ENCODE results near the gene PLA2G4B. TPM values are rescaled to one million over a fixed set of nuclear protein-coding genes. Genes with fewer than 3 reads are reported as not detected.

The PLA2G4B gene
- total RNA-seq, 6 experiments from 2014 or later, result 0.31 to 7.3 (median 4.7) TPM

- Histone ChIP-seq H3K4me1 (no peaks in the 10 kb centered on the region), H3K36me3 (peaks cover 0 to 19% (median 7%) of the 10 kb centered on the region in 4 donors), H3K27ac (no peak overlapping the region), H3K4me3 (no peak overlapping the region), H3K9me3 (no peaks in the 10 kb centered on the region), H3K27me3 (no peaks in the 10 kb centered on the region)
- intact Hi-C loops (cut with DNase I), result loop anchor here in 1 of 2 donors (5.0 kb wide), 1 partner anchor 37 kb away; no protein-coding TSS in a partner anchor
- 96% methylated on average over 4 of the region's 5 CpGs for WGBS (ENCODE audit: insufficient coverage, low coverage, low lambda C conversion rate, missing lambda C conversion rate)
- DNase-seq, result no peak
- no peak for TF ChIP-seq POLR2A (IDR thresholded peaks at IDR 0.05)
- TF ChIP-seq CTCF (IDR thresholded peaks at IDR 0.05), result no peak
- ATAC-seq, result no peak
Observed at GRCh38 chr15:41814534-41814933, 24.1 kb upstream of the PLA2G4B start.

- DNase-seq, result peak in 1 of 3 donors; percentile 35
- no peaks in the 10 kb centered on the region for H3K9me3 ChIP-seq
- H3K4me1 ChIP-seq, result no peaks in the 10 kb centered on the region
- H3K27ac ChIP-seq, result no peak overlapping the region
- no CpG with 5 or more reads among the region's 9 CpGs for WGBS (ENCODE audit: insufficient coverage, low coverage, low lambda C conversion rate, missing lambda C conversion rate)
- intact Hi-C loops (cut with DNase I), result no loop called here
- H3K4me3 ChIP-seq, result no peak overlapping the region
- TF ChIP-seq CTCF (IDR thresholded peaks at IDR 0.05) (no peak), POLR2A (IDR thresholded peaks at IDR 0.05) (no peak)
- no peak for ATAC-seq
- H3K36me3 ChIP-seq, result peaks cover 0 to 24% (median 7%) of the 10 kb centered on the region in 4 donors
- H3K27me3 ChIP-seq, result no peaks in the 10 kb centered on the region
Observed at GRCh38 chr15:41816788-41817187, 21.9 kb upstream of the PLA2G4B start.

DNA sequence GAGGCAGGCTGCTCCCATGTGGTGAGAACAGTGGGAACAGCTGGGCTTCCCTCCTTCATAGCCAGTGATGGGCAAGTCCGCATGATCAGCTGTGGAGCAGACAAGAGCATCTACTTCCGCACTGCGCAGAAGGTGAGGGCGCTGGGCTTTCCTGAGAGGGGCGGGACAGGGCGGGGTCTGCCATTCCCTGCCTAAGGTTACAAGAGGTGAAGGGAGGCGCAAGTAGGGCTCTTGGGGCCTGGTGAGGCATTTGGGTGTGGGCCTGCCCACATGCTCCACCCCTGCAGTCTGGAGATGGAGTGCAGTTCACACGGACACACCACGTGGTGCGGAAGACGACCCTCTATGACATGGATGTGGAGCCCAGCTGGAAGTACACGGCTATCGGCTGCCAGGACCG, 21.3 kb upstream of the PLA2G4B start:
- peaks cover 0 to 24% (median 7%) of the 10 kb centered on the region in 4 donors for H3K36me3 ChIP-seq
- ATAC-seq, result no peak
- H3K27me3 ChIP-seq, result no peaks in the 10 kb centered on the region
- WGBS (ENCODE audit: insufficient coverage, low coverage, low lambda C conversion rate, missing lambda C conversion rate), result 100% methylated on average over 2 of the region's 14 CpGs
- H3K4me3 ChIP-seq, result no peak overlapping the region
- no peaks in the 10 kb centered on the region for H3K9me3 ChIP-seq
- H3K27ac ChIP-seq, result no peak overlapping the region
- TF ChIP-seq POLR2A (IDR thresholded peaks at IDR 0.05) (no peak), CTCF (IDR thresholded peaks at IDR 0.05) (no peak)
- intact Hi-C loops (cut with DNase I), result no loop called here
- H3K4me1 ChIP-seq, result no peaks in the 10 kb centered on the region
- peak in 1 of 3 donors; percentile 38 for DNase-seq

DNA sequence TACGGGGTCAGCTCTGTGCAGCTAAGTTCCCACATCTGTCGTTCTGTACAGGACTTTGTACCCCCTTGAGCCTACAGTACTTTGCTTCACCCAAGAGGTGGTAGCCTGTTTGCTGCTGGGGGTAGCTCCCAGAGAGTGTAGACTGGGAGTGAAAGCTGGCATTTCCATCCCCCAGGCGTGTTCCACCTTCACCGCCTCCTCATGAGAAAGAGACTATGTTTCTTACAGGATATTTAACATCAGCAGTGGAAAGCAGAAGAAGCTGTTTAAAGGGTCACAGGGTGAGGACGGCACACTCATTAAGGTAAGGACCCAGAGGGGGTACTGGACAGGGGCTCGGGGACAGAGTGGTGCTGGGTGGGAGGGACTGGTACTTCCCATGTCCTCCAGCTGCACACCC, 20.9 kb upstream of the PLA2G4B start:
- no peak for DNase-seq
- WGBS (ENCODE audit: insufficient coverage, low coverage, low lambda C conversion rate, missing lambda C conversion rate), result 72% methylated on average over 4 of the region's 6 CpGs
- intact Hi-C loops (cut with DNase I), result no loop called here
- H3K36me3 ChIP-seq, result peaks cover 0 to 24% (median 7%) of the 10 kb centered on the region in 4 donors
- no peak overlapping the region for H3K4me3 ChIP-seq
- H3K9me3 ChIP-seq, result no peaks in the 10 kb centered on the region
- H3K27me3 ChIP-seq, result no peaks in the 10 kb centered on the region
- TF ChIP-seq CTCF (IDR thresholded peaks at IDR 0.05) (no peak), POLR2A (IDR thresholded peaks at IDR 0.05) (no peak)
- H3K27ac ChIP-seq, result no peak overlapping the region
- H3K4me1 ChIP-seq, result no peaks in the 10 kb centered on the region
- no peak for ATAC-seq
